OCI-LY3 (cell line): ENCODE data around the gene IGFL2.

Experiments
- H2AFZ ChIP-seq: fragments of 200-600, 300-600 bp; shearing (Covaris generic); 2 replicates; pipeline ENCODE4 v1.6.0; 2014; ENCODE audit warnings: antibody characterized with exemption, low read depth, low read length
- H3K27ac ChIP-seq: fragments of 200-600, 300-600 bp; sonication (generic); 2 replicates; pipeline ENCODE4 v1.5.1; 2014; ENCODE audit warnings: mild to moderate bottlenecking, low read length, moderate library complexity, mixed read lengths
- H3K27me3 ChIP-seq: fragments of 200-600, 300-600 bp; sonication (generic); 2 replicates; pipeline ENCODE4 v1.6.1; 2014; ENCODE audit warnings: low read depth, low read length, mixed read lengths
- H3K36me3 ChIP-seq: fragments of 200-600, 300-600 bp; sonication (generic); replicated peaks from 2 replicates; pipeline ENCODE3; 2014; ENCODE audit warnings: low read depth, low read length, mixed read lengths
- H3K4me1 ChIP-seq: fragments of 300-600, 200-600 bp; sonication (generic); 2 replicates; pipeline ENCODE4 v1.6.1; 2014; ENCODE audit warnings: low read length, mixed read lengths
- H3K4me2 ChIP-seq: fragments of 200-600, 300-600 bp; sonication (generic); 2 replicates; pipeline ENCODE4 v1.6.1; 2014; ENCODE audit warnings: low read length, mixed read lengths
- H3K4me3 ChIP-seq: fragments of 300-600, 200-600 bp; sonication (generic); 2 replicates; pipeline ENCODE4 v1.5.1; 2014; ENCODE audit warnings: antibody characterized with exemption, mild to moderate bottlenecking, low read length, moderate library complexity
- H3K79me2 ChIP-seq: fragments of 300-600, 200-600 bp; shearing (Covaris generic); 2 replicates; pipeline ENCODE4 v1.6.1; 2014; ENCODE audit warnings: mild to moderate bottlenecking, low read length, mixed read lengths
- H3K9ac ChIP-seq: fragments of 300-600, 200-600 bp; shearing (Covaris generic); 2 replicates; pipeline ENCODE4 v1.6.0; 2014; ENCODE audit warnings: mild to moderate bottlenecking, low read length, moderate library complexity
- H3K9me3 ChIP-seq: fragments of 200-600, 300-600 bp; shearing (Covaris generic); 2 replicates; pipeline ENCODE4 v1.6.1; 2014; ENCODE audit warnings: low read length, mixed read lengths; ENCODE audit not compliant: insufficient read depth
- H4K20me1 ChIP-seq: fragments of 200-600, 300-600 bp; sonication (generic); 2 replicates; pipeline ENCODE4 v1.6.1; 2016; ENCODE audit warnings: low read length, mixed read lengths; ENCODE audit not compliant: insufficient read depth
- EZH2phosphoT487 ChIP-seq: fragments of 200-600 bp; shearing (Covaris generic); IDR thresholded peaks from 2 replicates; pipeline ENCODE4 v1.6.1; 2018; ENCODE audit warnings: antibody characterized with exemption, mixed run types, low read depth
- TF ChIP-seq, protein P1 (sequence below): fragments of 200-600, 300-600 bp; sonication (generic); IDR thresholded peaks from 2 replicates; pipeline ENCODE4 v1.5.1; 2014; ENCODE audit warnings: antibody characterized with exemption, low read length, low read depth

Gene IGFL2

DNA sequence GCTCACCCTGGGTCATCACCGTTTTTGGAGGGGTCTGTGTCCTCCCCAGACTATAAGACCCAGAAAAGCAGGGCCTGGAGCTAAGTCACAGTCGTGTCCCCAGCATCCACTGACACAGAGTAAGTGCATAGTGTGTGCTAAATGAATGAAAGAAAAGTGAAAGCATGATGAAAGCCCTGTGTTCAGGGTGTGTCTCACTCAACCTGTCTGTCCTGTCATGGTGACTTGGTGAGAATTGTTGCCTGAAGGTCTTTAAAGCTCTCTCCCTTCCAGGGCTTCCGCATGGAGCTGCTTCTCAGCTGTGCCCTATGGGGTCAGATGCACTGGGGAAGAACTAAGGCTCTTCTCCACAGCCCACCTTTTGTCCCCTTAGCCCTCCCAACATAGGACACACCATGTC lies 61.0 kb downstream of the IGFL2 start:
- no peak overlapping the region for H3K4me2 ChIP-seq
- H3K4me1 ChIP-seq, result no peaks in the 10 kb centered on the region

DNA sequence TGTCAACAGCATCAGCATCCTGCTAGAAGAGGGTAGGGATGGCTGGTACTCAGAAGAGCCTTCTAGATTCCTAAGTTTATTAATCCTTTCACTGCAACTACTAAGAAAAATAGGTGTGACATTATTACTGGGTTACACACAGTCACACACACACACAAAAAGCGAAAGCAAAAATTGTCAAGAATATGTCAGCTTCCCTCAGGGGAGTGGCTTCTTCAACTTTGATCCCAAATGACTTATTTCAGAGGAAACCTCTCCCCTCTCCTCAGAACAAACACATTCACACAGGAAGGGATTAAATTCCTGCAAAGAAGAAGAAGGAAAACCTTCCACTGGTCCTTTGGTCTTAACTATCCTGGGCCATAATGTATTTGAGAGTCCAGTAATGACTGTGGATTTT lies 61.4 kb downstream of the IGFL2 start:
- no peak overlapping the region for H3K4me3 ChIP-seq
- no peaks in the 10 kb centered on the region for H3K4me1 ChIP-seq
- no peaks in the 10 kb centered on the region for H3K9me3 ChIP-seq
- no peak overlapping the region for H2AFZ ChIP-seq
- H3K27me3 ChIP-seq, result peaks cover 57% of the 10 kb centered on the region
- no peaks in the 10 kb centered on the region for H4K20me1 ChIP-seq
- H3K9ac ChIP-seq, result no peak overlapping the region
- TF ChIP-seq, protein P1, sequence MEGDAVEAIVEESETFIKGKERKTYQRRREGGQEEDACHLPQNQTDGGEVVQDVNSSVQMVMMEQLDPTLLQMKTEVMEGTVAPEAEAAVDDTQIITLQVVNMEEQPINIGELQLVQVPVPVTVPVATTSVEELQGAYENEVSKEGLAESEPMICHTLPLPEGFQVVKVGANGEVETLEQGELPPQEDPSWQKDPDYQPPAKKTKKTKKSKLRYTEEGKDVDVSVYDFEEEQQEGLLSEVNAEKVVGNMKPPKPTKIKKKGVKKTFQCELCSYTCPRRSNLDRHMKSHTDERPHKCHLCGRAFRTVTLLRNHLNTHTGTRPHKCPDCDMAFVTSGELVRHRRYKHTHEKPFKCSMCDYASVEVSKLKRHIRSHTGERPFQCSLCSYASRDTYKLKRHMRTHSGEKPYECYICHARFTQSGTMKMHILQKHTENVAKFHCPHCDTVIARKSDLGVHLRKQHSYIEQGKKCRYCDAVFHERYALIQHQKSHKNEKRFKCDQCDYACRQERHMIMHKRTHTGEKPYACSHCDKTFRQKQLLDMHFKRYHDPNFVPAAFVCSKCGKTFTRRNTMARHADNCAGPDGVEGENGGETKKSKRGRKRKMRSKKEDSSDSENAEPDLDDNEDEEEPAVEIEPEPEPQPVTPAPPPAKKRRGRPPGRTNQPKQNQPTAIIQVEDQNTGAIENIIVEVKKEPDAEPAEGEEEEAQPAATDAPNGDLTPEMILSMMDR, result no peak
- TF ChIP-seq EZH2phosphoT487, result no peak
- H3K36me3 ChIP-seq, result no peaks in the 10 kb centered on the region
- H3K79me2 ChIP-seq, result no peaks in the 10 kb centered on the region
- no peak overlapping the region for H3K27ac ChIP-seq
- no peak overlapping the region for H3K4me2 ChIP-seq

More for the DNA sequence above, 61.0 kb downstream of the IGFL2 start:
- TF ChIP-seq EZH2phosphoT487, result no peak
- TF ChIP-seq, protein P1, result no peak
- Histone ChIP-seq H2AFZ (no peak overlapping the region), H4K20me1 (no peaks in the 10 kb centered on the region), H3K27ac (no peak overlapping the region), H3K79me2 (no peaks in the 10 kb centered on the region), H3K9ac (no peak overlapping the region), H3K36me3 (no peaks in the 10 kb centered on the region), H3K9me3 (no peaks in the 10 kb centered on the region), H3K27me3 (peaks cover 57% of the 10 kb centered on the region), H3K4me3 (no peak overlapping the region)

- Histone ChIP-seq H4K20me1 (no peaks in the 10 kb centered on the region), H3K4me3 (no peak overlapping the region), H3K79me2 (no peaks in the 10 kb centered on the region), H2AFZ (no peak overlapping the region), H3K27ac (no peak overlapping the region), H3K4me2 (no peak overlapping the region), H3K36me3 (no peaks in the 10 kb centered on the region), H3K9me3 (no peaks in the 10 kb centered on the region), H3K9ac (no peak overlapping the region), H3K27me3 (peaks cover 57% of the 10 kb centered on the region), H3K4me1 (no peaks in the 10 kb centered on the region)
- no peak for TF ChIP-seq EZH2phosphoT487
- TF ChIP-seq, protein P1, result no peak
Observed at GRCh38 chr19:46210669-46211068, 62.6 kb downstream of the IGFL2 start.
